HG02885 (cell line): ENCODE data around the gene MYG1.
"Not testable (repeated sequence)": the region's sequence is repeated elsewhere in the genome, so short reads cannot be mapped to it uniquely, and the experiment has no call there.

ENCODE experiments used
- ATAC-seq: cut with Tn5 transposase; IDR thresholded peaks from one replicate; pipeline ENCODE4 v1.9.1; 2021; ENCODE audit warnings: mild to moderate bottlenecking; ENCODE audit not compliant: unreplicated experiment, poor library complexity

Gene MYG1

DNA sequence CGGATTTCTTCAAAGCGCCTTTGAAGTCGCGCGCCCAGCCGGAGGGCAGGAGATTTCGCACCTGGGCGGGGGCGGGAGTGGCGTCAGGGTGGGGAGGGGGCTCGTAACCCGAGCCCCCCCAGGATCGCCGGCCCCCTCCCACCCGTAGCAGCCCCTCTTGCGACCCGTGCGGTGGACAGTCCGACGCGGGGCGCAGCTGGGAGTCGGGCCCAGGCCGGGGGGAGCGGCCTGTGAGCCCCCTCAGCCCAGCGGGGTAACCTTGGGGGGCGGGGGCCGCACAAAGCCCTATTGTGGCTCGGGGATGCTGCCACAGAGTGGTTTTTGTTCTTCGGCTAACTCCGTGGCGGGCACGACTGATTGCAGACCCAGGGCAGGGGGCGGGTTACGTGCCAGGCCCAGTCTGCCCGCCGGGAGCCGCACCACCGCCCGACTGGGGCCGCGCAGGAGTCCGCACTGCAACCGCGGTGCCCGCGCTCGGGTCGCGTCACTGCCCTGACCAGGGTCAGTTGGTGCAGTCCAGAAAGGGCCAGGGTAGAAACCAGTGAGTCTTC is 26.1 kb downstream of the MYG1 start:
- no peak for ATAC-seq

DNA sequence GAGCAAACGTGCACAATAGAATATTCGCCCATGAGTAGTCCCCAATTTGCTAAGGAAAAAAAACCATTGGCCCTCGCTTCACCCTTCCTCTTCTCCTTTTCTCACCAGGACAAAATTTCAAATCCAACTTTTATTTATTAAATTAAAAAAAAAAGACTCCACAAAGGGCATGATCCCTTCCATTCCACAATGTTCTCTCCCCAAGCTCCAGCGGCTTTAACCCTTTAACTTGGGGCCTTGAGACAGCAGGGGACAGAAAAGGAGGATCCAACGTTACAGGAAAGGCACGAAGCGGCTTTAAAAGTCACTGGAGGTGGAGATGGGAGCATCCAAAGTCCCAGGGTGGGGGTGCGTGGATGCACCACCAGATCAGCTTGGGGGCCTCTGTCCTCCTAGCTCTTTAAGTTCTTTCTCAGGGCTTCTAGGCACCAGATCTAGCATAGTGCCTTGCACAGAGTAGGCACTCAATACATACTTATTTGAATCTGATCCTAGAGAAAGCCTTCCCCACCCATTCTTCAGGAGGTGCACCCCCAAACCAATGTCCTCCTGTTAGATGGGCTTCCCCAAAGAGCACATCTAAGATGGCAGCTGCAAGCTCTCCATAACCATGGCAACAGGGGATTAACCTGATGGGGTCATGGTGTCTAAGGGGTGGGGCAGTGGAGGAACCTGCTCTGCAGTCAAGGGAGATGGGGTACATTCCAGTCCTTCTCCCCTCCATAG is 27.1 kb downstream of the MYG1 start:
- no peak for ATAC-seq

DNA sequence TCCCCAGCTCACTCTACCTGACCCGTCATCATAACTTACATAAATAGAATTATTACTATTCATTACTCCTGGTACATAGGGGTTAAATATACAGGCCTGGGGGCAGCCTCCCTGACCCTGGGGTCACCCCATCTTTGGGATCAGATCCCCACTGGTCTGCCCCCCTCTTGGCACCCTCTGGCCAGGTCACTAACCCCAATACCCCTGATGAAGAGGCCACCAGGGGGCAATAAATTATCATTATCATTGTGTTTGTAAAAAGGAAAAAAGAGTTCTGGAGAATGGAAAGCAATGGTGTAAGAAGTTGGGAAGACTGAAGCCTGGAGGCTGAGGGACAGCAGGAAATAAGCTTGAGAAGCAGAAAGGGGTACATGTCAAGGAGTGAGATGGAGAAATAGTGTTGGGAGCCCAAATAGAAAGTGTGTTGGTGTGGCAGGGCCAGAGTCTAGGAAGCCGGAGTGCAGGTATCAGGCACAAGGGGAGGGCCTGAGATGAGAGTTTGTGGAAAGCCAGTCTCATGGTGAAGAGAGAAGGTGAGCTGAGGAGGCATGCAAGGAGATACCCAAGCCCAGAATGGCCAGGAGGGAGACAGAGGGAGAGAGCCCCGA is 28.0 kb downstream of the MYG1 start:
- no peak for ATAC-seq

DNA sequence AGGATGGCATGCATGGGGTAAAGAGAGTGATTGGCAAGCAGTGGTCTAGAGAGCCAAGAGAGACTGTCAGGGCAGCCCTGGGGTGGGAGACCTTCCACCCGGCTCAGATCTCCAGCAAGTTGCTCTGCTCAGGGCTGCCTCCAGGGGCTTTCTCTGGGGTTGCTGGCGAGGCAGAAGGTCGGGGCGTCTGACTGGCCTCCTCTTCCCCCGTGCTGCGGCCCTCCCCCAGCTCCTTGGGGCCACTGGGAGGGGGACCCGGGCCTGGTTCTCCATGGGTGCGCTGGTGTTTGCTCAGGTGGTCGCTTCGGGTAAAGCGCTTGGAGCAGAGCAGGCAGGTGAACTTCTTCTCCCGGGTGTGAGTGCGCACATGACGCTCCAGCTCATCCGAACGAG is 28.5 kb downstream of the MYG1 start:
- no peak for ATAC-seq

DNA sequence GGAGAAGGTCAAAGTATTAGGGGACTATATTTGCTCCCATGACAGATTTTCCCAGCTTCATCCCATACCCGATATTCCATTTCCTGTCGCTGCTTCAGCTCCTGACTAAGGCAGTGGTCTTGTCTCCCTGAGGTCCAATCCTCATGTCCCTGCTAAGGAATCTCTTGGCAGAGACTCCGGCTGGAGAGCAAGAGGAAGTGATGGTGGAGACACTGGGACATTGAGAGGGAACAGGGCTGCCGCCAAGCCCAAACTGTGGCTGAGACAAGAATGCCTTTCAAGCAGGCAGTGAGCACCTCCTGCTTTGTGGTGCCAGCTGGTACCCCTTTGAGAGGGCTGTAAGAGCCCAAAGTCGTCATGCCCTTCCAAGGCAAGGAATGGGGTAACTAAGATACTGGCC is 31.2 kb downstream of the MYG1 start:
- ATAC-seq: no peak

DNA sequence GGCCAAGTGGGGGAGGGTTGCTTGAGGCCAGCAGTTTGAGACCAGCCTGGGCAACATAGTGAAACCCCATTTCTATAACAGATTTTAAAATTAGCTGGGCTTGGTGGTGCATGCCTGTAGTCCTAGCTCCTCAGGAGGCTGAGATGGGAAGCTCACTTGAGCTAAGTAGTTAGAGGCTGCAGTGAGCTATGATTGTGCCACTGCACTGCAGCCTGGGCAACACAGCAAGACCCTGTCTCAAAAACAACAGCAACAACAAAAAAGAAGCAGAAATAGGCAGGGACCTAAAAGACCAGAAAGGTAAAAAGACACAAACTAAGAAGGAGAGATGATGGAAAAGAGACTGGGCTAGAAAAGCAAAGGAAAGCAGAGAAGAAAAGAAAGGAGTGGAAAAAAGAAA is 32.8 kb downstream of the MYG1 start:
- ATAC-seq: not testable (repeated sequence)

DNA sequence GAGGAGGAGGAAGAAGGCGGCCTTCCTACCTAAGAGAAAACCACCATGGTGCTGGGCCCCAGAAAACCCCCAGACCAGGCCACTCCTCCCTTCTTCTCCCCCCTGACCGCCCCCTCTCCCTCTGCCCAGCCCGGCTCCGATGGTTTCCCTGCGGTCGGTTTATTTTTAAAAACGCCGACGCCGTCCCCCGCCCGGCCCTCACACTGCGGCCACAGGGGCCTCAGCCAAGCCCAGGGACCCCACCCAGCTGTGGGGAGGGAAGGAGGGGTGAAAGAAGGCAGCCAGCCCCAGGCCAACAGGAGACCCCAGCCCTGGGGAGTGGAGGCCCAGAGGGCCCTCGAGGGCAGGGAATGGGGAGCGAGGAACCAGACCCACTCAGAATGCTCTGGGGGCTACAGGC is 33.2 kb downstream of the MYG1 start:
- no peak for ATAC-seq

DNA sequence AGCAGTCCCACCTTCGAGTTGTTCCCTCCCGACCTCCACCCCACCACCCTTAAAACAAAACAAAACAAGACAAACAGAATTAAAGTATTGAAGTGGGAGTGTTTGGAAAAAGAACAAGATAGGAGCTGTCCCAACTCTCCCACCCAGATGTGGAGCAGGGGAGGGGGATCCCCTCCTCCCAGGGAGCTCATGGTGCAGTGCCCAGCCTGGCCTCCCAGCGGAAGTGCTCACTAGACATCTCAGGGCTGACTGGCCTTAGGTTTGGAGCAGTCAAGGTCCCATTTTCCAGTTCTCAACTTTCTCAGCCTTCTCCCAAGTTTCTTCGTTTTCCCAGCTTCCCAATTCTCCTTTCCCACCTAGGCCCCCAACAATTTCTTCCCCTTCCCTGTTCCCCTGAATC is 33.8 kb downstream of the MYG1 start:
- ATAC-seq: no peak

DNA sequence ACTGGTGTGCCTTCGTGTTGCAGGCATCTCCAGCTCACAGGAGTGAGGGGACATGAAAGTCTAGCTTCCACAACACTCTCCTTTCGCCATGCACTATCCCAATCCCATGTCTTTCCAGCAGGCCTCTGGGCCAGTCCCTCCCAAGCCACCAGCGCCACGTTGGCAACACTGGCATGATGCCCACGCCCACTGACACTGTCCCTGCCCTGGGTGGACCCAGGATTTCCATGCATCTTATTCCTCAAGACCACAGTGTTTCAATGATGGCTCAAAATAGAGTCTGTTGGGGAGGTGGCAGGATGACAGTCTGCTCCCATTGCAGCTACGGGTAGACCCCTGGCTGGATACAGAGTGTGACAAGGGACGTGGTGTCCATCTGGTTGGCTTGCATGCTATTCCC is 34.4 kb downstream of the MYG1 start:
- no peak for ATAC-seq

DNA sequence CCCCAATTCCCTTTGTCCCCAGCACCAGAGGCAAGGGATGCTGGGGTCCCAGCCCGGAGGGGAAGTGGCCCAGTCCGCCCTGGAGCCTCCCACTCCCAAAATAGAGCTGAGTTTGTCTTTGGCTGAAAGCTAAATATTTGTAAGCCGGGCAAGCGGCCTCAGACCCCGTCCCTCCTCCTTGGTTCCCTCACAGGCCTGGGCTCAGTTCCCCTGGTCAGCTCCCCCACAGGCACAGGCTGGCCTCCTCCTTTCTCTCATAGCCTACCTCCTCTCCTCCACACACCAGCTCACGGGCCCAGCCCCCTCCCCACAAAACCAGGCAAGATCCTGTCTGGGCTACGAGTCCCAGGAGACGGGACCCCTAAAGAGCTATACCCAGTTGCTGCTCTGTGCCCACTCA is 35.3 kb downstream of the MYG1 start:
- ATAC-seq: no peak

DNA sequence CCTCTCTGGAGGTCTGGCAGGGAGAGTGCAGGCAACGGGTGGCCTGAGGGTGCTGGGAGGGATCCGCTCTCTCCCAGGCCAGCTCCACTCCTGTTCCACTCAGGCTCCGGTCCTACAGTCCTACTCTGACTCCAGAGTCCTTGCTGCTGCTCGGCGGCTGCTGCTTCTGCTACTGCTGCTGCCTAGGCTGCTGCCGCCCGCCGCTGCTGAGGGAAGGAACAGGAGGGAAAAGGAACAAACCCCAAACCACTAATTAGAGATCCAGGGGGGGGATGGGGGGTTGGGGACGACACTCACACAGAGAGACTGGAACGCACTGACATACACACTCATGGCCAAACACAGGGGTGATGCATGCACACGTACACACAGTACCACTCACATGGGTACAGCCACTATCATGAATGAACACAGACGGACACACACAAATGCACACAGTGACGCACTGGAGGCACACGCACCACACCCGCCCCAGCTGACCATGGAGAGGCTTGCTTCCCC is 36.7 kb downstream of the MYG1 start, which contains the start of gene SP7:
TSS of gene SP7 (minus strand) at position 174 of the 501 bp plus-strand sequence. CDS start 708 bp downstream, outside the sequence.
- ATAC-seq: no peak

DNA sequence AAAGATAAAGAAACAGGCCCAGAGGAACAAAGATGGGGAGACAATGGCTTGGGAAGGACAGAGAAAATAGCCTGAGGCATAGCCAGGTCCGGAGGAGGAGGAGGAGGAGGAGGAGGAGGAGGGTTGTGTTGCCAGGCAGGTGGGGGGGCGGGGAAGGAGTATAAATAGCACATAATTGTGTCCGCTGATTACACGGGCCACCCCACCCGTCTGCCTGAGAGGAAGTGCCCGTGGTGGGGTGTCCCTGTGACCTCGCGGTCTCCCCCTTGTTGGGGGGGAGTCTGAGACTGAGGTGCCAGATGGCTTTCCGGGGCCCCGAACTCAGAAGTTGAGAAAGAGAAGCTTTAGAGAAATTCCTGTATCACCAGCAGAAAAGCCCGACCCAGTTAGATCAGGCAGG is 38.5 kb downstream of the MYG1 start:
- ATAC-seq: no peak

DNA sequence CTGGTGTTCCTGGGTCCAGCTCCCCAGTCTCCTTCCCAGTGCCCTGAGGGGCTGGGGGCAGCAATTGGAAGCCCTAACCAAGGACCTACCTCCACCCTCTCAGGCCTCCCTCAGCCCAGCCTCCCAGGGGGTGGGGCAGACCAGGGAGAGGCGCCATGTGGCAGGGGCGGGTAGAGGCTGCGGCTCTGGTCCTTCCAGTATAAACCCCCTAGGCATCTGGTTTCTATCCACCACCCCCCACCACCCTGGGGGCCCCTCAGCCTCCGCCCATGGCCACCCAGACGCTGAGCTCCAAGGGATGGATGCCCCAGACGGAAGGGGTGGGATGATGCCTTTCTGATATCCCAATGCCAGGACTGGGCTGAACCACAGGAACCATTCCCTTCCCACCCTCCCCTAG is 39.4 kb downstream of the MYG1 start:
- ATAC-seq: no peak

DNA sequence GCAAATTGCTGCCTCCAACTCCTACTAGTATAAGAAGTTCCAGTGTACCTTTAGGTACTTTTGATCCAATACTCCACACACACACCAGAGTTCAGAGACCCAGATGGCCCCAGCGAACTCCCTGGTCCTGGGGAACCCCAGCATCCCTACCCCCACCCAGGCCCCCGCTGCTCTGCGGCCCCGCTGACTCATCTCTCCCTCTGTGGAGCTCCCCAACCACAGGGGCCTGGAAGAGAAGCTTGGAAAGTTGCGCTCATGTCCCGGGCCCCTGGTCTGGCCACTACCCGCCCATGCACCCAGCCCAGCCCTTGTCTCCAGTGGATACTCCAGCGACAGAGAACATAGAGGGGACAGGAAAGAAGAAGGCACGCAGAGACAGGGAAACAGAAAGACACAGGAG is 40.9 kb downstream of the MYG1 start:
- ATAC-seq: no peak

DNA sequence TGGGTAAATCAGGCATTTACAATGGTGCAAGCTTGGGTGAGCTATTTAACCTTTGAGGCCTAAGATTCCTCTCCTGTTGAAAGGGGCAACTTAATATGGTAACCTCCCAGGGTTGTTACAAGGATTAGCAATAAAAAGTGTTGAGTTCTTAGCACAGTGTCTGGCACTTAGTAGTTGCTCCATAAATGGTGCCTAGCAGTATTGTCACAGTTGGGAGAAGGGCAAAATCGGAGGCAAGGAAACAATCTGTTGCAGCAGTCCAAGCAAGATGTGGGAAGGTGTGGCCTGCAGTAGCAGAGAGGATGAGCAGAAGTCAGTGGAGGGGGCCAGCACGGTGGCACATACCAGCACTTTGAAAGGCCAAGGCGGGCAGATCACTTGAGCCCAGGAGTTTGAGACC is 44.0 kb downstream of the MYG1 start:
- ATAC-seq: no peak

DNA sequence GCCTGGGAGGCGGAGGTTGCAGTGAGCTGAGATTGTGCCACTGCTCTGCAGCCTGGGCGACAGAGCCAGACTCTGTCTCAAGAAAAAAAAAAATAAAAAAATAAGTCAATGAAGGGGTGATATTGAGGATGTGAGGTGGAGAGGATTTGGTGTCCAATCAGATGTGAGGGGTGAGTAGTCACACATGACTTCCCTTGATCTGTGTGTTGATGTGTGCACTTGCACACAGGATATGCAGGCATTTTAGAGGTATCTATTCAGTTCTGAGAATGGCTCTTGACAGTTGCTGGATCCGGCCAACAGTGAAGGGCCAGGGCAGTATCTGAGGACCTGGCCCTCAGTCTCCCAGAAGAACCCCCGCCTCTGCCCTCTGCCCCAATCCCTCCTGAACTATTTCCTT is 44.5 kb downstream of the MYG1 start:
- ATAC-seq: no peak

DNA sequence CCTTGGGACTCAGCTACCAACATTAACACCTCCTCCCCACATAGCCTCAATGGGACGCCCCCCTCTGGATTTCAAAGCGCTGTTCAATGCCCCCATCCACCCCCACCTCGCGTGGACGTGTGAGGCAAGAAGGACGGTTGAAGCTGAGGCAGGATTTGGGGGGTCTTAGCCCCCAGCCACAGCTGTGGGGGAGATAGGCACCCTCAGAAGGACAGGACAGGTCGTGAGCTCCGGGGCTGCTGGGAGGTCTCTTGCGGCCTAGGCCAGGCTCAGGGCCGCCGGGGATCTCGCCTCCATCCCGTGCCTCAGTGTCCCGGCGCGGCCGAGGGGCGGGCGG is 45.0 kb downstream of the MYG1 start:
- ATAC-seq: no peak

DNA sequence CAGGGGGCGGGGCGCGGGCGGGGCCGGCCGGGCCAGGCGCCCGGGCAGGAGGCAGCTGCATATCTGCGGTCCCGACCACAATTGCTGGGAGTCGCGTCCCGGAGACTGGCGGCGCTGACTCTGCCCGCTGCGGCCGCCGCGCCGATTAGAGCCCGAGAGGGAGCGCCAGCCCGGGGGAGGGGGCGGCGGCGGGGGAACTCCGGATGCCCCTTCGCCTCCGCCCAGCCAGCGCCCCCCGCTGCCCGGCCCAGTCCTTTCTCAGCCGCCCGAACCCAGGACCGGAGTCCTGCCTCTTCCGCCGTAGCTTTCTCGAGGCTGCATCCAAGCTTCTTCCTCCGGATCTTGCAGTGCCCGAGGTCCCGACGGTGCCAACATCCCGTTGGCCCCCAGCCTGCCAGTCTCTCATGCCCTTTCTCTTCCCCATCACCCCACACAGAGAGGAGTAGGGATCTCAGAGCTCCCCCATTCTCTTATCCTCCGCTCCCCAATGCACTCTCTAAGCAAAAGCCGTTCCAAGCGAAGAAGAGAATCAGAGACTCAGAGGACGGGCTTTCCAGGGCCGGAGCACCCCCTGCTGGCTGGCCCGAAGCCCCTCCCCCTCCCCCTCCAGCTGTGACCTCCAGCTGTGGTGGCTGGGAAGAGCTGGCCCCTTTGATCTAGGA is 45.5 kb downstream of the MYG1 start:
- peak; percentile 64 for ATAC-seq

DNA sequence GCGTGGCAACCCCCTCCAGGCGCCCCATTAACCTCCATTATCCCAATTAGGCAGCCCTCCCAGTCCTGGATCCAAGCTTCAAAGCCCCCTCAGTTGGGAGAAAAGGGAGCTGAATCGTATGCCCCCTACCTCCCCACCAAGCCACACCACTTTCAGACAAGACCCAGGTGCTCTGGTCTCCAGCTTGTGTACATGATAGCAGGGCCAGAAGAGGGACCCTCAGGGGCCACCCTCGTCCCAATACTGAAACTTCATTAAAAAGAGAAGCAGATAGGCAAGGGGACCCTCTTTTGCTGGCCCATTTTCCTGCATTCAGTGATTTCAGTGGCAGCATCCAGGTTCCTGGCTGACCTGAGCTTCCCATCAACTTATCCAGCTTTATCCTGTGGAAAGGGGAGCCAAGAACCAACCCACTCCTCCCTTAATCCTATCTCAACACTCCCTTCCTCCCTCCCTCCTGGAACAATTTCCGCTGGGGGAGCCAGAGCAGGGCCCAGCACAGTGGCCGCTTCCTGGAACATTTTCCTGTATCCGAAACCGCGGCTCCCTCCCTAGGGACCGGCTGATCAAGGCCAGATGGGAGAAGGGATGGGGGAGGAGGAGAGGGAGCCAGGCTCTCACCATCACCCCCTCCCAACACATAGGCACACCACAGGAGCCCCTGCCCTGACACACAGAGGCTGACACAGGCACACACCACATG is 46.1 kb downstream of the MYG1 start:
- ATAC-seq: no peak

DNA sequence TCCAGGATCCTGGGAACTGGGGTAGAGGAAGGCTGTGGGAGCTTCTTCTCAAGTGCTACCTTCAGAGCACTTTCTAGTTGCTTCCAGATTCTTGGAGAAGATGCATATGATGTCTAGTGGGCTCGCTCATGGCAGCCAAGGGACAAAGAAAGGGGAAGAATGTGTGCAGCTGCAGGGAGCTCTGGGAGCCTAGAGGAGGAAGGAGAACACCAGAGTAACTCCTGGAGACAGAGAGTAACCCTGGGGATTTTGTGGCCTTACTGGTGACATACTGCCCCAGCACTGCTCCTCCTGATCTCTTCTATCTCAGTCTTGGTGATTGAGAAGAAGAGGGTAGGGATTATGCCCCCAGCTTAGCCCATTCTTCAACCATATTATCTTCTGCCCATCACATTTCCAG is 47.0 kb downstream of the MYG1 start:
- ATAC-seq: no peak

DNA sequence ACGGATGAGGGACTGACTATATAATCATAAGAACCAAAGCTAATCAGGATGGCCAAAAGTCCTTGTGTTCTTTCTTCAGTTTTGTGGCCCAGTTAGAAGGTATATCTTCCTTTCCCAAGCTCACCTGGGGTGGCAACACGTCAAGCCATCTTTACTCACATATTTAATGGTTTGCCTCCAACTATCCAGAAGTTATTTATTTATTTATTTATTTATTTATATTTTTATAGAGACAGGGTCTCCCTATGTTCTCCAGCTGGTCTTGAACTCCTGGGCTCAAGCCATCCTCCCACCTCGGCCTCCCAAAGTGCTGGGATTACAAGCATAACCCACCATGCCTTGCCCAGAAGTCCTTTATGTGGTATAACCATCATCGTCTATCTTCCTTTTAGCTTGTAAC is 48.4 kb downstream of the MYG1 start:
- ATAC-seq: no peak
